Skin epidermis (tissue), 12 donors: ENCODE data around the gene RPL36.

ENCODE experiments used
- H3K27ac ChIP-seq, 21 experiments: fragments of 200-600 bp; sonication (generic) in 11 of 21; one replicate each; pipeline ENCODE4 v1.5.0; 2020; ENCODE audit warnings: mild to moderate bottlenecking in 3 of 21, inconsistent platforms in 2 of 21, moderate library complexity in 2 of 21
- H3K4me3 ChIP-seq, 7 experiments: fragments of 200-600 bp; sonication (generic) in 2 of 7; one replicate each; pipeline ENCODE4 v1.5.0; 2020; ENCODE audit warnings: inconsistent platforms in 2 of 7, mild to moderate bottlenecking in 2 of 7, moderate library complexity in 1 of 7

Gene RPL36

DNA sequence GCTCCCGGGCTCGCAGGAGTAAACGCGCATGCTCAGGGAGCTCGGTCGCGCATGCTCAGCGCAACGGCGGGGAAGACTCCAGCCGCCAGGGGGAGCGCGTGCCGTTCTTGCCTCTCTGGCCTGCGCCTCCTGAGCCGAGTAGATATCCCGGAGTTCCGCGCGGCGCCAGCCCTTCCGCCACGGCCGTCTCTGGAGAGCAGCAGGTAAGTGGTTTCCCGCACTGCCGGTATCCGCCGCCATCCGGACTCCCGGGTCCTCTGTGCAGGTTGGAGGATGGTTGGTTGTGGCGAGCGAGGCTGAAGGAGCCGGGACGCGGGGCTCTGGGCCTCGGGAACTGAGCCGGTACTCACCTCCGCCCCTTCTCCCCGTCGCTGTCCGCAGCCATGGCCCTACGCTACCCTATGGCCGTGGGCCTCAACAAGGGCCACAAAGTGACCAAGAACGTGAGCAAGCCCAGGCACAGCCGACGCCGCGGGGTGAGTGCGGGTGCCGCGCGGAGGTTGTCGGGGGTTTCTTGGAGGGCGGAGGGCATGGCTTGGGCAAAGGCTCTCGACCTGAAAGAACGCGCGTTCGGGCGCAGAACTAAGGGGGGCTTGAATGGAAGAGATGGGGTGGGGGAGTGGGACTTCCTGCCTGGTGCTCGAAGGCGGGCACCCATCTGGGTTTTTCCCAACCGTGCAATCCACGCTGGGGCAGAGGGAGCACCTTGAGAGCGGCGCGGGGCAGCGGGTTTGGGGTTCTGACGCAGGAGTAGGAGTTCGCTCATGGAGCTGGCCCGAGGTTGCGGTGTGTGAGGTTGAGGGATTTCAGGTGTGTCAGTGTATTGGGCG is at the start of gene RPL36:
Gene RPL36 (plus strand): TSS at position 171 of the 830 bp plus-strand sequence. CDS start 213 bp downstream, at position 384.
- Histone ChIP-seq H3K27ac (peak within 1 kb of the TSS; percentile 71 to 96 (median 91)), H3K4me3 (peak within 1 kb of the TSS; percentile 64 to 91 (median 79))

DNA sequence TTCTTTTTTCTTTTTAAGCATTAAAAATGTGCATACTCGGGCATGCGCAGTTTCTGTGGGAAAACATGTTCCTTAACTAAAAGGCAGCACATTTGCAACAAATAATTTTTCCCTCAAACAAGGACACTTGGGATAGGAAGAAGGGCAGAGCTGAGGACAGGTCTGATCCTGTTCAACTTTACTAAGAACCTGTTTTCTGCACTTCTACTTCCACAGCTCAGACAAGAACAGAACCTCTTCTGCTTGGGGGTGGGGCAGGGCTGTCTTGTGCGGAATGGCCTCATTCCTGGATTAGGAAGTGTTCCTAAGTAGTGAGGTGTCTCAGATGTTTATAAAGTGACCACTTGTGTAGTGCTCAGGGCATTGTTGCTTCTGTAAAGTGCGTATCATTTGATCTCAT is 48.9 kb upstream of the RPL36 start:
- Histone ChIP-seq H3K4me3 (no peak overlapping the region), H3K27ac (no peak overlapping the region)

DNA sequence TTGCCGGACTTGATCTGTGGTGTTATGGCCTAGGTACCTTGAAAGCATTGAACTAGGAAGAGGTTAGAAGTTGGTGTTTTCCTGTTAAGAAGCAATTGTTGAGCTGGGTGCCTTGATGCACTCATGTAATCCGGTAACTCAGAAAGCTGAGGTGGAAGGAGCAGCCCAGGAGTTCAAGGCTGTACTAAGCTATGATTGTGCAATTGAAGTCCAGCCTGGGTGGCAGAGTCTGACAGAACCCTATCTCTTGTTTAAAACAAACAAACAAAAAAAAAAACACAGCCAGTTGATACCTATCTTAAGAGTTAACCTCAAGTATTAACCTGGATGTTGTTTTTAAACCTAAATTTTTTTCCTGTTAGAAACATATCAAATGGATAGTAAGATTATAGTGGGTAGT is 47.9 kb upstream of the RPL36 start:
- Histone ChIP-seq H3K4me3 (no peak overlapping the region), H3K27ac (no peak overlapping the region)

DNA sequence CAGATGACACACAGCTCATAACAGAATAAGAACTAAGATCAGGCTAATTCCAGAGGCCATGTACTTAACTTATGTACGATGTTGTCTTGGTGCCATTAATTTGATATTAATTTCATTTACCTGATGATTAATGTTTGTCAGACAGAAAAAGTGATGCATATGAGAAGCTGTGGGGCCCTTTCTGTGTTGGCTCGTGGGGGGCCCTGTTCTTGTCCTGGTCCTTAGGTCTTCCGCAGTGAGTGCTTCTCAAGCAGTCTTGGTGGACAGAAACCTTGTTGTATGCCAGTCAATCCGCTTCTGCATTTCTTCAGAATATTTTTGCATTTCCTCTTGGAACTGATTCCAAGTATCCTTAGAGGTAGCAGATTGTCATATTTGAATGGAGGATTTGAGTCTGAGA is 47.0 kb upstream of the RPL36 start:
- Histone ChIP-seq H3K27ac (no peak overlapping the region), H3K4me3 (no peak overlapping the region)

DNA sequence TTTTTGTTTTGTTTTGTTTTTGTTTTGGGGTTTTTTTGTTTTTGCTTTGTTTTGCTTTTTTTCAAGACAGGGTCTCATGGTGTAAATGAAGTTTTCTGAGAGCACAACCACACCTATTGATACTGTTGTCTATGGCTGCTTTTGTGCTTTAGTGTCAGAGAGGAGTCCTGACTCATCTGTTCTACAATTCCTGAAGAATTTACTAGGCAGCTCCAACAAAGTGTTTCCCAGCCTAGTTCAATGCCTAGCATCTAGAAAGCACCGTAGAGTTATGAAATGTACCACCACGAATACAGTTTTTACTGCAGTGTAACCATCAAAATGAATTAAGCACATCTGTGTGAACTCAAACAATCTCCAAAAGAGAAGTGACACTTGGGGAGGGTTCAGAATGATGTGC is 46.1 kb upstream of the RPL36 start:
- Histone ChIP-seq H3K27ac (no peak overlapping the region), H3K4me3 (no peak overlapping the region)

DNA sequence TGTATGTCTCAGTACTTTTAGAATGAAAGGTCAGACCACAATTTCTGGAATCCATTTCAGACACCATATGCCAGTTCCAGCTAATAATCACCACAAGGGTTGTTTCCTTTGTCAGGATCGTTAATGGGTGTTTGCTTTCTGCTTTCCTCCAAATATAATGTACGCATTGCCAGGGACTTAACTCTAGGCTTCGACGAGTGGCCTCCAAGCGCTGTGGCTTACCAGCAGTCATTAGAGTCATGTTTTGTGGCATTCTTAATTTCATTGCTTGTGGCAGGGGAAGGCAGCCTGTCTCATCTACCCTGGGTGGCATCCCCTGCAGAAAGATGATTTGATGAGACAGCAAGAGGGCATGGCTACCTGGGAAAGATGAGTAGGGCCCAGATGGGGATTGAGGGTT is 44.7 kb upstream of the RPL36 start:
- H3K27ac ChIP-seq = no peak overlapping the region
- H3K4me3 ChIP-seq = no peak overlapping the region

DNA sequence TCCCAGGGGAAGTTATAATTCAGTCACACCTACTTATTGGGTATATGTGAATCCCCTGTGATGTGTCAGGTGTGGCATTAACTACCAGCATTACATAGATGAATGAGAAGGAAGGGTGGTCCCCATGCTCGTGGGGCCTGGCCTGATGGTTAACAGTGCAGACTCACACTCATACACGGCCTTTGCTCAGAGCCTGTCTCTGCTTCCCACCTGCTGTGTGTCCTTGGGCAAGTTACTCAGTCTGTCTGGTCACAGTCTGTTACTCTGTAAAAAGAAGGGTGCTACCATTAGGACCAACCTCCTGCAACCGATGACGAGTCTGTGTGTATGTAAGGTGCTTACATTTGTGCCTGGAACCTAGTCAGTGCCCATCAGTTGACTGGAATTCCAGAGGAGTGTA is 43.4 kb upstream of the RPL36 start:
- no peak overlapping the region for H3K4me3 ChIP-seq
- no peak overlapping the region for H3K27ac ChIP-seq

DNA sequence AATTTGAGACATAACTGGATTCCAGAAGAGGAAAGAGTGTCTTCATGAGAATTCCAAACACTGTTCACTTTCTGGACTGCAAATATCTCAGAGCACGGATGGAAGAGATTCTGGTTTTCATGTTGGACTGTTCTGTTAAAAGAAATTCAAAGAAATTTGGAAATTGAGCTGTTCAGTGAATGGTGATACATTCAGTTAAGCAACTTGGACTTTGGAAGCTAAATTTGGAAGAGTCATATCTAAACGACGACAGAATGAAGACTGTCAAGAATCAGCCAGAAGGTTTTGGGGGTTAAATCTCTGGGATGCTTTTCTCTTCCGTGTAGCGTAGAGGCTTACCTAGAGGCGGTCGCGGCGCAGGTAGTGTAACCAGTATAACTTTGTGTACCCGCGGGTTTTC is 41.6 kb upstream of the RPL36 start:
- H3K27ac ChIP-seq = no peak overlapping the region

DNA sequence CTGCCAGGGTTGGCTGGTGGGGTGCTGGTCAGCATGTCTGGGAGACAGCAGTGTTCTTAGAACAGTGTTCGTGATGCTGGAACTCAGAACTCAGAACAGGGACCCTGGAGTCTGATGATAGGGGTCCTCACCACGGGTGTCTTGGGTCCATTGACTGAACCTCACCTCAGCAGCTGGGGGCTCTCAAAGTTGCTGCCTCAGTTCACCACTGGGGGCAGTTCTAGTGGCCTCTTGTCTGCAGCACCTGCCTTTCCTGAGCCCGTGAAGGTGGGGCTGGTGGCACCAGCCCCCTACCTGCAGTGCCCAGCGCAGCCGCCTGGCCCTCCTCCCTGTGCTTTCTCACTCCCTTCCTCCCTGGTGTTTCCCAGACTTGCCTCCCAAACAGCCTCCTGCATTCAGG is 38.7 kb upstream of the RPL36 start:
- Histone ChIP-seq H3K27ac (no peak overlapping the region), H3K4me3 (no peak overlapping the region)

More for the DNA sequence above, 41.6 kb upstream of the RPL36 start:
- no peak overlapping the region for H3K4me3 ChIP-seq

DNA sequence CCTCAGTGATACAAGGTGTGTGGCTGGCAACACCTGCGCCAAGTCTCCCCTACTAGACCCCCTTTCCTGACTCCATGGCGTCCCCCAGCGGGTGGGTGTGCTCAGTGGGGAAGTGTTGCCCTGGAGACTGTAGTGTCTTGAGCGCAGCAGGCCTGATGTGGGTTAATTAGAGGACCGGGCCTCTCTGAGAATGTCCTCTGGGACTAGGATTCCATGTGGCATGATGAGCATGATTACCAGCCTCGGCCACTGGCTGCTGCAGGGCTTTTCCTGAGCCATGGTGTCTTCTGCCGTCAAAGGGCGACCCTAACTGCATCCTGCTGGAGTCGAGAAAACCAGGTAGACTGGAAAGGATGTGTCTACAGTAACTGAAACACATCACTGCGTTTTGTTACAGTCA is 37.8 kb upstream of the RPL36 start:
- Histone ChIP-seq H3K4me3 (no peak overlapping the region), H3K27ac (no peak overlapping the region)

DNA sequence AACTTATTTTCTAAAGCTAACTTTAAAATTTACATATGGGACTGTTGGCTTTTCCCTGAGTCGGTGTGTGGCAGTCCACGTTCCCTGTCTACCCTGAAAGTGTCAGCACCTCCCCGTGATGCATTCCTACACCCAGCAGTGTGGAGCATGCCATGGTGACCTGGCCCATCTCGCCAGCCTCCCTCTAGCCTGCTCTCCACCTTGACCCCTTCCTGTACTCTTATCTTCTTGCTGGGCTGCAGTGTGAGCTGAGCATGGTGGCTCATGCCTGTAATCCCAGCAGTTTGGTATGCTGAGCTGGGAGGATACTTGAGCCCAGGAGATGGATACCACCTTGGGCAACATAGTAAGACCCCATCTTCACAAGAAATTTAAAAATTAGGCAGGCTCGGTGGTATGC is 35.2 kb upstream of the RPL36 start:
- Histone ChIP-seq H3K27ac (no peak overlapping the region), H3K4me3 (no peak overlapping the region)

DNA sequence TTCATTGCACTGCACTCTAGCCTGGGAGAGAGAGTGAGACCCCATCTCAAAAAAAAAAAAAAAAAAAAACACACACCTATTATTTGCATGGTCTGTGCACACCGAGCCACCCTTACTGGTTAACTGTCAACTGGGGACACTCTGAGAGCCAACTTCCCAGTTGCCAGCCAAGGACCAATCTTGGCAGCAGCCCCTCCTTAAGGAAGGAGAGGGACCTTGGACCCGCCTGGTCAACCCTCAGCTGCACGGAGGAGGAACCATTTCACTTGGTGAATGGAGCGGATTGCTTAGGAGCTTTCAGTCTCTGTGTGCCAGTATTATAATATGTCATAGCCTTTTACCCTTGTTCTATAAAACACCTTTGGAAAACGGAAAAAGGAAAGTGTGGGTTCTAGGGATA is 34.7 kb upstream of the RPL36 start:
- H3K4me3 ChIP-seq = no peak overlapping the region
- H3K27ac ChIP-seq = no peak overlapping the region

DNA sequence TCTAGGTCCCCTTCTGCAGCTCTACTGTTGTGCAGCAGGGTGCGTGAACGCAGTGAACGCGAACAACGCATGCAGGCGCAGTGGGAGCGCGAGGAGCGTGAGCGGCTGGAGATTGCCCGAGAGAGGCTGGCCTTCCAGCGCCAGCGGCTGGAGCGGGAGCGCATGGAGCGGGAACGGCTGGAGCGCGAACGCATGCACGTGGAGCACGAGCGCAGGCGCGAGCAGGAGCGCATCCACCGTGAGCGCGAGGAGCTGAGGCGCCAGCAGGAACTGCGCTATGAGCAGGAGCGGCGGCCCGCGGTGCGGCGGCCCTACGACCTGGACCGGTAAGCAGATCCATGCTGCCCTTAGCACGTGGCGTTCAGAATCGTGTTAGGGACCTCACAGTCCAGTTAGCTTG is 28.6 kb upstream of the RPL36 start:
- Histone ChIP-seq H3K27ac (no peak overlapping the region), H3K4me3 (no peak overlapping the region)

DNA sequence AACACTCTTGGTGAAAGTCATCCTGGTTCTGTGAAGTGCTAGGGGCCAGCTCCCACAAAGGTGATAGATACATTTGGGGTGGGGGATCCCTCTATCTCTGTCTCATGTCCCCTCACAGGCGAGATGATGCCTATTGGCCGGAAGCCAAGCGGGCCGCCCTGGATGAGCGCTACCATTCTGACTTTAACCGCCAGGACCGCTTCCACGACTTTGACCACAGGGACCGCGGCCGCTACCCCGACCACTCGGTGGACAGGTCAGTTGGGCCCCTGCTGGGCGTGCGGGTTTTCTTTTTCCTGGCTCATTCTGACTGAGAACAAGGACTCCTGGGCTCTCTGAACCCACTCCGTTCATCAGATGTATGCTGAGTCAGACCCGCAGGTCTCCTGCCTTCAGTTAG is 26.2 kb upstream of the RPL36 start:
- no peak overlapping the region for H3K4me3 ChIP-seq
- no peak overlapping the region for H3K27ac ChIP-seq

DNA sequence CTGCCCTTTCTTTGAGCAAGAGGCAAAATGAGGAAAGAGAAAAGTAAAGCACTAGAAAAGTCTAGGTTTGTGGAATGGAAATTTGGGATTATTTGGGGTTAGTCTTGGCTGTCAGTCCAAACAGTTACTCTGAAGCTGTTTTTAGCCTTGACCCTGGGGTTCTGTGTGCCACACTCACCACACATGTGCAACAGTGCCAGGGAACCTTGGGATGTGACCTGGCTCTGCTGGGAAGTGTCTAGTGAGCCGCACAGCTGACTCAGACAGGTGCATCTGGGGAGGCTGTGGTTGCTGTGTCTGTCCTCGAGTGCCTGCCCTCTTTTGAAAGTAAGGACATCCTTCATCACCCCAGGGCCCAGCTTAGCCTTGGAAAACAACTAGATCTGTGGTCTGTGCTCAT is 25.6 kb upstream of the RPL36 start:
- no peak overlapping the region for H3K4me3 ChIP-seq
- no peak overlapping the region for H3K27ac ChIP-seq

DNA sequence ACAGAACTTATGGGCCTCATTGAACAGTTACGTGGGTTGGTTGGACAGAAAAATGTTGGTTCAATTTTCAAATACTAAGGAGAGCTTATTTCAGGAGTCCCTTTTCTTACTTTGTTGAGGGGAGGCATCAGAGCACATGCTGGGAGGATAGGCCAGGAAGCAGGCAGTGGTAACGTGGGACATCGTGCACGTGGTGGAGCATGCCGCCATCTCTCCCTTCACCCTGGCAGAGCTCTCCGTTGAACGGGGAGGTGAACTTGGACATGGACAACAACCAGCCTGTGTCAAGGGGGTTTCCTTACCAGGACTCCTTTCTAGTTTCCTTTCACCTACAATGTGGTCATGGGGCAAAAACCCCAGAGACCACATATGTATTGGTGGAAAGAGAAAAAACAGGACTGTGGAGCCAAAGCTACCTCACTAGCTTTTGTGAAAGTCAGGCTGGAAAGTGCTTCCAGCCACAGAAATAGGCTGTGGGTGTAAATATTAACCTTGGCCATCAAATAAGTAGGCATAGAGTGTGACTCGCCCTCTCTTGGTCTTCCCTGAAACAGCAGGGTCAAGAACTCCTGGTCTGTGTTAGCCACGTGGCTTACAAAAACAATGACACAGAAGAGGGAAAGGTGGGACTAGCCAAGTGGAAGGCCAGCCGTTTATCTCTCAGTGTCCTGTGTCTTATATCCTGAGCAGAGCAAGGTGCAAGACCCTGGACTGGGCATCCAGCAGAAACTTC is 24.1 kb upstream of the RPL36 start:
- Histone ChIP-seq H3K27ac (no peak overlapping the region), H3K4me3 (no peak overlapping the region)

DNA sequence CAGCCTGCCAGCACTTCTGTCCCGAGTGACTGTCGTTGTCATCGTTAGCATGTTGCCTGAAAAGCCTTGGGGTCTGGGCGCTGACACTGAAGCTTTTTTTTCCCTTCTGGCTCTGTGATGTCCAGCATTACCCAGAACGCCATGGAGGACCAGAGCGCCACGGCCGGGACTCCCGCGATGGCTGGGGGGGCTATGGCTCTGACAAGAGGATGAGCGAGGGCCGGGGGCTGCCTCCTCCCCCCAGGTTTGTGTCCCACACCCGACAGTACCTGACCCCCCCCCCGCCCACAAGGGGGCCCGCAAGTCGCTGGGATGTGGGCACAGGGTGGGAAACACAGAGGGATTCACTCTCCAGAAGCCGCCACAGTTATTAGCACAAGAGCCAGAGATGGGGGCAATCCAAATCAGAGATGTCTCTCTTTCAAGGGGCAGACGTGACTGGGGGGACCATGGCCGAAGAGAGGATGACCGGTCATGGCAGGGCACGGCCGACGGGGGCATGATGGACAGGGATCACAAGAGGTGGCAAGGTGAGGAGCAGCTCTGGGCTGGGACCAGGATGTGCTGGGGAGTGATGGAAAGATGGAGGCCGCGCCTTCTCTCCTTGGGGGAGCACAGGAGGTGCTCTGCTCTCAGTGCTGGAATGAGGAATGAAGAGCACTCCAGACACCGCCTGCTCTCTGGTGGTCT is 23.0 kb upstream of the RPL36 start:
- H3K27ac ChIP-seq = no peak overlapping the region

DNA sequence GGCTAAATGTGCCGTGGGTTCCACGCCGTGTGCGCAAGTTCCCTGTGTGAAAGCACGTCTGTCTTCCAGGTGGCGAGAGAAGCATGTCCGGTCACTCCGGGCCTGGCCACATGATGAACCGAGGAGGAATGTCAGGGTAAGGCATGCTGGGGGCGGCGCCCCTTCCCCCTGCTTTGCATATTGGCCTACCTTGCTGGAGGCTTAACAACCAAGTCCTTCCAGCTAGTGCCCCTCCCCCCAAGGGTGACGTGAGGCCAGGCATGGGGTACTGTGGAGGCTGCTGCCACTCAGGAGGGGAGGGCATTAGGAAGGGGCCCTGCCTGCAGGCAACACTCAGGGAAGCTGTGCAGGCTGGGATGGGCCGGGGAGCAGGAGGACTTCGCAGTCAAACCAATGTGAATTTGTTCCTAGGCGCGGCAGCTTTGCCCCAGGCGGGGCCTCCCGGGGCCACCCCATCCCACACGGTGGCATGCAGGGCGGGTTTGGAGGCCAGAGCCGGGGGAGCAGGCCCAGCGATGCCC is 22.3 kb upstream of the RPL36 start:
- no peak overlapping the region for H3K4me3 ChIP-seq
- no peak overlapping the region for H3K27ac ChIP-seq

More for the DNA sequence above, 23.0 kb upstream of the RPL36 start:
- H3K4me3 ChIP-seq = no peak overlapping the region

DNA sequence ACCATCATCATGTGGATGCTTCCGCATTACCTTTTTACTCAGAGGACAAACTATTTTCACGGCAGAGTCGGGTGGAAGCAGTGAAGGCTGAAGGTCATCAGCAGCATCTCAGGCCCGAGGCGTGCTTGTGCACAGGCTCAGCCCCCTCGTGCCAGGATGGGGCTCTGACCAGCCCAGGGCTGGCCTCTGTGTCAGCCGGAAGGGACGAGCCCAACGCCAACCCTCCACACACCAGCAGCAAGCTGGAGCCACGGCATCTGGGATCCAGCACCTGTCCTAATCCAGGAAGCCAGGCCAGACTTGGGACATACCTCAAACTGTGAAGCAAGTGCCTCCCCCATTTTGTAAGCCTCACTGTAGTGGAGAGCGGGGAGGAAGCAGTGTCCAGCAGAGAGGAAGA is 20.9 kb upstream of the RPL36 start:
- Histone ChIP-seq H3K4me3 (no peak overlapping the region), H3K27ac (no peak overlapping the region)

DNA sequence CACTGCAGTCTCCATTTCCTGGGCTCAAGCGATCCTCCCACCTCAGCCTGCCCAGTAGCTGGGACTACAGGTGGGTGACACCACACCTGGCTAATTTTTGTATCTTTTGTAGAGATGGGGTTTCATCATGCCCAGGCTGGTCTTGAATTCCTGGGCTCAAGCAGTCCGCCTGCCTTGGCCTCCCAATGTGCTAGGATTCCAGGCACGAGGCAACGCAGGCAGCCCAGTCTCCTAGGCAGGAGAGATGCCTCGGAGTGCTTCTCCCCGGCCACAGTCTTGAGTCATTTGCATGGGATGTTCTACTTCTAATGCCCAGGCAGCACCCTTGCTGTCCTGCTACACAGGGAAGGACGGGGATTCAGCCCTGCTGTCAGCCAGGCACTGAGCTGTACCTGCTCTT is 18.5 kb upstream of the RPL36 start:
- Histone ChIP-seq H3K27ac (no peak overlapping the region), H3K4me3 (no peak overlapping the region)
